Measurements from ENCODE around the gene CALML3. TPM values are rescaled to one million over a fixed set of nuclear protein-coding genes. Genes with fewer than 3 reads are reported as not detected.

Gene CALML3
- total and polyA plus RNA-seq, 10 of the 15 experiments (the other 5 are each of a cell fraction or from before 2014, with no cell fraction given): not detected

- POLR2A ChIA-PET: no interaction called here
- H3K4me2 ChIP-seq (ENCODE audit: control insufficient read depth, insufficient read depth): peak overlapping the region; percentile 11; the same call in 1 of the 2 replicates
- SMC1A ChIA-PET (ENCODE audit: uncharacterized antibody, unreplicated experiment): no interaction called here
- CTCF ChIA-PET: no interaction called here
- no TSS peak for BruUV-seq (replicated peaks)
- H3K27ac ChIP-seq (ENCODE audit: control insufficient read depth, insufficient read depth): no peak overlapping the region
- H3K4me3 ChIP-seq: no peak overlapping the region
- FAIRE-seq (peak; percentile 27), DNase-seq (ENCODE audit: low read depth, low spot score) (peak; percentile 2), ATAC-seq (peak; percentile 63)
- H2AFZ ChIP-seq (ENCODE audit: control insufficient read depth, low read depth, low read length): no peak overlapping the region
- peaks cover 3 to 6% of the 10 kb centered on the region in 2 experiments; a peak in 3 of 4 replicates for H3K27me3 ChIP-seq (replicated peaks in 1 of 2; ENCODE audit: control insufficient read depth in 2 of 2, insufficient read depth in 2 of 2, low read length in 1 of 2)
- H3K4me1 ChIP-seq (ENCODE audit: control insufficient read depth, insufficient read depth, low read length): peaks cover 13% of the 10 kb centered on the region
- no peaks in the 10 kb centered on the region for H3K79me2 ChIP-seq (ENCODE audit: control insufficient read depth, insufficient read depth, low read length)
- H4K20me1 ChIP-seq (ENCODE audit: control insufficient read depth, insufficient read depth): no peaks in the 10 kb centered on the region
- WGBS (ENCODE audit: insufficient coverage, insufficient replicate concordance, low lambda C conversion rate, missing lambda C conversion rate): 14% methylated on average over 15 of the region's 15 CpGs
- intact Hi-C loops (cut with micrococcal nuclease; ENCODE audit: unreplicated experiment): no loop called here
- H3K9me3 ChIP-seq (replicated peaks; ENCODE audit: control insufficient read depth, insufficient read depth, low read length): no peaks in the 10 kb centered on the region; the same call in 2 of the 3 replicates
- no peak overlapping the region for H3K9ac ChIP-seq (ENCODE audit: control insufficient read depth, insufficient read depth, low read length)
- H3K36me3 ChIP-seq (ENCODE audit: control insufficient read depth in 2 of 2, insufficient read depth in 2 of 2, low read length in 1 of 2): no peaks in the 10 kb centered on the region
- in situ Hi-C loops (cut with MboI): no loop called here
- RAD21 ChIA-PET (ENCODE audit: unreplicated experiment): interaction anchor here (1.4 kb wide), 2 partner anchors 71 to 108 kb away, joined by 5 to 6 read pairs; no protein-coding TSS in a partner anchor
- TF ChIP-seq NFIC (IDR thresholded peaks at IDR 0.05; ENCODE audit: low read depth, low read length) (0 out of 2 replicates have a peak, but pooled peaks have one; percentile 31), HDAC6 (IDR thresholded peaks at IDR 0.05; ENCODE audit: unreplicated experiment) (no peak), NR2F1 (conservative IDR thresholded peaks at IDR 0.05) (0 out of 2 replicates have a peak, but pooled peaks have one; percentile 10), IKZF2 (IDR thresholded peaks at IDR 0.05) (peak; percentile 47 to 63; a peak in 3 of 4 replicates), PAX8 (IDR thresholded peaks at IDR 0.05) (no peak), MEF2B (IDR thresholded peaks at IDR 0.05; ENCODE audit: partially characterized antibody, poor library complexity, severe bottlenecking) (no peak), MTA3 (IDR thresholded peaks at IDR 0.05; ENCODE audit: borderline replicate concordance, low read length) (no peak), EGR1 (IDR thresholded peaks at IDR 0.05; ENCODE audit: borderline replicate concordance in 1 of 2, low read depth in 2 of 2, low read length in 2 of 2) (peak in 1 of 2 experiments; percentile 84; a peak in 2 of 3 replicates), IKZF1 (conservative IDR thresholded peaks at IDR 0.05) (peak; percentile 71), BMI1 (IDR thresholded peaks at IDR 0.05; ENCODE audit: borderline replicate concordance) (no peak), SPI1 (IDR thresholded peaks at IDR 0.05; ENCODE audit: borderline replicate concordance, insufficient read depth, low read depth, low read length) (no peak), MYC (IDR thresholded peaks at IDR 0.05; ENCODE audit: insufficient read depth, insufficient read length, insufficient replicate concordance, low read length, severe bottlenecking) (no peak), RAD51 (IDR thresholded peaks at IDR 0.05) (no peak), ZZZ3 (IDR thresholded peaks at IDR 0.05; ENCODE audit: control insufficient read depth, insufficient read length, low read depth) (no peak), RFX5 (IDR thresholded peaks at IDR 0.05; ENCODE audit: low read depth, low read length) (no peak), ATF3 (IDR thresholded peaks at IDR 0.05; ENCODE audit: borderline replicate concordance, extremely low read depth, low read depth, low read length) (no peak), IRF4 (IDR thresholded peaks at IDR 0.05; ENCODE audit: low read depth, low read length) (no peak), HCFC1 (IDR thresholded peaks at IDR 0.05; ENCODE audit: low read length) (no peak), FOS (IDR thresholded peaks at IDR 0.05; ENCODE audit: borderline replicate concordance, extremely low read depth, insufficient read length) (no peak), RUNX3 (IDR thresholded peaks at IDR 0.05; ENCODE audit: low read length) (peak; percentile 93), TCF12 (IDR thresholded peaks at IDR 0.05; ENCODE audit: low read depth, low read length) (0 out of 2 replicates have a peak, but pooled peaks have one; percentile 38), SUPT20H (IDR thresholded peaks at IDR 0.05; ENCODE audit: borderline replicate concordance, control insufficient read depth, low read depth, low read length) (no peak)
- TF ChIP-seq, protein P1, sequence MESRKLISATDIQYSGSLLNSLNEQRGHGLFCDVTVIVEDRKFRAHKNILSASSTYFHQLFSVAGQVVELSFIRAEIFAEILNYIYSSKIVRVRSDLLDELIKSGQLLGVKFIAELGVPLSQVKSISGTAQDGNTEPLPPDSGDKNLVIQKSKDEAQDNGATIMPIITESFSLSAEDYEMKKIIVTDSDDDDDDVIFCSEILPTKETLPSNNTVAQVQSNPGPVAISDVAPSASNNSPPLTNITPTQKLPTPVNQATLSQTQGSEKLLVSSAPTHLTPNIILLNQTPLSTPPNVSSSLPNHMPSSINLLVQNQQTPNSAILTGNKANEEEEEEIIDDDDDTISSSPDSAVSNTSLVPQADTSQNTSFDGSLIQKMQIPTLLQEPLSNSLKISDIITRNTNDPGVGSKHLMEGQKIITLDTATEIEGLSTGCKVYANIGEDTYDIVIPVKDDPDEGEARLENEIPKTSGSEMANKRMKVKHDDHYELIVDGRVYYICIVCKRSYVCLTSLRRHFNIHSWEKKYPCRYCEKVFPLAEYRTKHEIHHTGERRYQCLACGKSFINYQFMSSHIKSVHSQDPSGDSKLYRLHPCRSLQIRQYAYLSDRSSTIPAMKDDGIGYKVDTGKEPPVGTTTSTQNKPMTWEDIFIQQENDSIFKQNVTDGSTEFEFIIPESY (IDR thresholded peaks at IDR 0.05): no peak
Observed at GRCh38 chr10:5551531-5552375, 27.0 kb downstream of the CALML3 start.

All from GM12878 (cell line).